NCI-H146 (cell line): ENCODE measurements around the gene SCFD2.

Source experiments
- DNase-seq: peaks from one replicate; lab custom pipeline; 2025; lab: John Stamatoyannopoulos, UW

SCFD2 gene

GRCh38 chr4:52824603-52825459, 541.0 kb downstream of the SCFD2 start:
- DNase-seq, result no peak

DNA sequence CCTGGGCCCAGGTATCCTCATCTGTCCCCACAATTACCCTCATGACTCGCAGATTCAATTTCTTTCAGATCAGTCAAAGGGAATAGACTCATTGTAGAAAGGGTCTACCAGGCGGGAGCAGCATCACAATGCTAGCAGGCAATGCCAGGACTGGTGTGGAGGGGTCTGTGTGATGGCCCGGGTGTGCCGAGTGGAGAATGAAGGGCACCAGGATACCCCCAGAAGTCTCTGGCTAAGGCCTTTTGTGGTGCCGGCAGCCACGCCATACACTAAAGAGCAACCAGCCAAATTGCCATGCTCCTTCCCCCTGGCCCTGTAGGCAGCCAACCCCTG, 541.6 kb downstream of the SCFD2 start:
- DNase-seq, result no peak

DNA sequence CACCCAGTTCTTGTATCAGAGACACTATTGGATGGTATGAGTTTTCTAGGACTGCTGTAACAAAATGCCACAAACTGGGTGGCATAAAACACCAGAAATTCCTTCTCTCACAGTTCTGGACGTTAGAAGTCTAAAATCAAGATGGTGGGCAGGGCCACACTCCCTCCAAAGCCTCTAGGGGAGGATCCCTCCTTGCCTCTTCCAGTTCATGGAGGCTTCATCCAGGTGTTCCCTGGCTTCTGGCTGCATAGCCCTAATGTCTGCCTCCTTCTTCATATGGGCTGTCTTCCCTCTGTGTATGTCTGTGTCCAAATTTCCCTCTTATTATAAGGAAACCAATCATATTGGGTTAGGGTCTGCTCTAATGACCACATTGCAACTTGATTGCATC, 542.2 kb downstream of the SCFD2 start:
- no peak for DNase-seq
